ENCODE data around the gene KRT86.

KRT86 gene

GRCh38 chr12:52228366-52228765 is 46.1 kb upstream of the KRT86 start:
- no peak for TF ChIP-seq EZH2phosphoT487 (IDR thresholded peaks at IDR 0.05; ENCODE audit: low read depth)
- no peak for TF ChIP-seq CTCF (IDR thresholded peaks at IDR 0.05; ENCODE audit: low read depth, low read length)

GRCh38 chr12:52228931-52229330 is 45.5 kb upstream of the KRT86 start:
- no peaks in the 10 kb centered on the region for H3K9me3 ChIP-seq (ENCODE audit: insufficient read depth, low read length)
- H3K27ac ChIP-seq (ENCODE audit: low read length) = no peak overlapping the region
- H3K27me3 ChIP-seq (ENCODE audit: low read depth, low read length) = peaks cover 42% of the 10 kb centered on the region
- no peak overlapping the region for H3K9ac ChIP-seq (ENCODE audit: low read length)
- no peaks in the 10 kb centered on the region for H3K4me1 ChIP-seq (ENCODE audit: low read length)
- TF ChIP-seq CTCF (IDR thresholded peaks at IDR 0.05; ENCODE audit: low read depth, low read length) (no peak), EZH2phosphoT487 (IDR thresholded peaks at IDR 0.05; ENCODE audit: low read depth) (no peak)
- no peak overlapping the region for H2AFZ ChIP-seq (ENCODE audit: low read depth, low read length)
- no peaks in the 10 kb centered on the region for H4K20me1 ChIP-seq (ENCODE audit: insufficient read depth, low read length)
- H3K79me2 ChIP-seq (ENCODE audit: low read length) = no peaks in the 10 kb centered on the region
- H3K4me2 ChIP-seq (ENCODE audit: low read length) = no peak overlapping the region
- no peaks in the 10 kb centered on the region for H3K36me3 ChIP-seq (replicated peaks; ENCODE audit: low read depth, low read length)
- no peak overlapping the region for H3K4me3 ChIP-seq (ENCODE audit: low read length)

More at GRCh38 chr12:52228366-52228765, 46.1 kb upstream of the KRT86 start:
- no peaks in the 10 kb centered on the region for H3K9me3 ChIP-seq (ENCODE audit: insufficient read depth, low read length)
- no peaks in the 10 kb centered on the region for H4K20me1 ChIP-seq (ENCODE audit: insufficient read depth, low read length)
- no peaks in the 10 kb centered on the region for H3K4me1 ChIP-seq (ENCODE audit: low read length)
- no peaks in the 10 kb centered on the region for H3K36me3 ChIP-seq (replicated peaks; ENCODE audit: low read depth, low read length)
- peaks cover 45% of the 10 kb centered on the region for H3K27me3 ChIP-seq (ENCODE audit: low read depth, low read length)
- no peak overlapping the region for H3K9ac ChIP-seq (ENCODE audit: low read length)
- no peak overlapping the region for H3K4me2 ChIP-seq (ENCODE audit: low read length)
- H2AFZ ChIP-seq (ENCODE audit: low read depth, low read length) = no peak overlapping the region
- H3K79me2 ChIP-seq (ENCODE audit: low read length) = no peaks in the 10 kb centered on the region
- H3K27ac ChIP-seq (ENCODE audit: low read length) = no peak overlapping the region
- no peak overlapping the region for H3K4me3 ChIP-seq (ENCODE audit: low read length)

- Histone ChIP-seq H3K9me3 (ENCODE audit: insufficient read depth, low read length) (no peaks in the 10 kb centered on the region), H4K20me1 (ENCODE audit: insufficient read depth, low read length) (no peaks in the 10 kb centered on the region), H3K4me3 (ENCODE audit: low read length) (no peak overlapping the region), H3K9ac (ENCODE audit: low read length) (no peak overlapping the region), H3K36me3 (replicated peaks; ENCODE audit: low read depth, low read length) (no peaks in the 10 kb centered on the region), H2AFZ (ENCODE audit: low read depth, low read length) (no peak overlapping the region), H3K4me2 (ENCODE audit: low read length) (no peak overlapping the region), H3K27ac (ENCODE audit: low read length) (no peak overlapping the region), H3K4me1 (ENCODE audit: low read length) (no peaks in the 10 kb centered on the region), H3K27me3 (ENCODE audit: low read depth, low read length) (peaks cover 33% of the 10 kb centered on the region), H3K79me2 (ENCODE audit: low read length) (no peaks in the 10 kb centered on the region)
- TF ChIP-seq EZH2phosphoT487 (IDR thresholded peaks at IDR 0.05; ENCODE audit: low read depth) = no peak
- TF ChIP-seq CTCF (IDR thresholded peaks at IDR 0.05; ENCODE audit: low read depth, low read length) = no peak
Observed at GRCh38 chr12:52229836-52230343, 44.6 kb upstream of the KRT86 start.

GRCh38 chr12:52230364-52231281 is 43.8 kb upstream of the KRT86 start:
- H3K4me2 ChIP-seq (ENCODE audit: low read length) = no peak overlapping the region
- no peak overlapping the region for H3K27ac ChIP-seq (ENCODE audit: low read length)
- no peaks in the 10 kb centered on the region for H3K4me1 ChIP-seq (ENCODE audit: low read length)
- H3K27me3 ChIP-seq (ENCODE audit: low read depth, low read length) = peaks cover 30% of the 10 kb centered on the region
- H3K36me3 ChIP-seq (replicated peaks; ENCODE audit: low read depth, low read length) = no peaks in the 10 kb centered on the region
- H2AFZ ChIP-seq (ENCODE audit: low read depth, low read length) = no peak overlapping the region
- no peak for TF ChIP-seq EZH2phosphoT487 (IDR thresholded peaks at IDR 0.05; ENCODE audit: low read depth)
- no peak for TF ChIP-seq CTCF (IDR thresholded peaks at IDR 0.05; ENCODE audit: low read depth, low read length)
- no peak overlapping the region for H3K4me3 ChIP-seq (ENCODE audit: low read length)
- H3K9me3 ChIP-seq (ENCODE audit: insufficient read depth, low read length) = no peaks in the 10 kb centered on the region
- H3K9ac ChIP-seq (ENCODE audit: low read length) = no peak overlapping the region
- no peaks in the 10 kb centered on the region for H4K20me1 ChIP-seq (ENCODE audit: insufficient read depth, low read length)
- H3K79me2 ChIP-seq (ENCODE audit: low read length) = no peaks in the 10 kb centered on the region

Data from OCI-LY3 (cell line).